Stimulated activated naive CD8-positive, alpha-beta T cell treated with anti-CD3 and anti-CD28 coated beads, Interleukin-15, Interleukin-2, amounts not matched to agents 100 ng/mL and 50 ng/mL, for 24 hours (primary cell): Measurements from ENCODE around the gene SMPD3.
A peak's percentile ranks its signal among the peaks of the same experiment; 100 is the strongest.

ENCODE experiments used
- H3K27ac Mint-ChIP-seq: one replicate; pipeline ENCODE4 v1.8.0; 2021; ENCODE audit warnings: mild to moderate bottlenecking, mixed read lengths
- H3K27me3 Mint-ChIP-seq: one replicate; pipeline ENCODE4 v1.8.0; 2021; ENCODE audit warnings: mixed read lengths
- H3K36me3 Mint-ChIP-seq: one replicate; pipeline ENCODE4 v1.8.0; 2021; ENCODE audit warnings: low read depth, mixed read lengths
- H3K4me1 Mint-ChIP-seq: one replicate; pipeline ENCODE4 v1.8.0; 2021; ENCODE audit warnings: low read depth, mixed read lengths
- H3K4me3 Mint-ChIP-seq: one replicate; pipeline ENCODE4 v1.8.0; 2021; ENCODE audit warnings: mild to moderate bottlenecking, mixed read lengths
- H3K9me3 Mint-ChIP-seq: one replicate; pipeline ENCODE4 v1.8.0; 2021; ENCODE audit warnings: mixed read lengths

Gene SMPD3

GRCh38 chr16:68432701-68433100 lies 15.6 kb downstream of the SMPD3 start:
- Mint-ChIP-seq H3K4me1 (peaks cover 4% of the 10 kb centered on the region), H3K27me3 (no peaks in the 10 kb centered on the region), H3K27ac (no peak overlapping the region), H3K4me3 (no peak overlapping the region), H3K9me3 (peaks cover 4% of the 10 kb centered on the region), H3K36me3 (no peaks in the 10 kb centered on the region)

- H3K36me3 Mint-ChIP-seq: no peaks in the 10 kb centered on the region
- no peaks in the 10 kb centered on the region for H3K27me3 Mint-ChIP-seq
- peaks cover 7% of the 10 kb centered on the region for H3K4me1 Mint-ChIP-seq
- H3K27ac Mint-ChIP-seq: no peak overlapping the region
- no peak overlapping the region for H3K4me3 Mint-ChIP-seq
- no peaks in the 10 kb centered on the region for H3K9me3 Mint-ChIP-seq
These were observed 19.0 kb downstream of the SMPD3 start for GRCh38 chr16:68429076-68429854.

GRCh38 chr16:68427649-68428303 lies 20.5 kb downstream of the SMPD3 start:
- H3K27me3 Mint-ChIP-seq: no peaks in the 10 kb centered on the region
- no peaks in the 10 kb centered on the region for H3K36me3 Mint-ChIP-seq
- no peak overlapping the region for H3K27ac Mint-ChIP-seq
- H3K9me3 Mint-ChIP-seq: no peaks in the 10 kb centered on the region
- peaks cover 7% of the 10 kb centered on the region for H3K4me1 Mint-ChIP-seq
- H3K4me3 Mint-ChIP-seq: no peak overlapping the region

GRCh38 chr16:68426347-68426652 lies 22.0 kb downstream of the SMPD3 start:
- Mint-ChIP-seq H3K4me3 (no peak overlapping the region), H3K27me3 (no peaks in the 10 kb centered on the region), H3K27ac (no peak overlapping the region), H3K4me1 (peaks cover 7% of the 10 kb centered on the region), H3K36me3 (no peaks in the 10 kb centered on the region), H3K9me3 (no peaks in the 10 kb centered on the region)

- Mint-ChIP-seq H3K4me3 (no peak overlapping the region), H3K4me1 (peaks cover 7% of the 10 kb centered on the region), H3K27ac (no peak overlapping the region), H3K27me3 (no peaks in the 10 kb centered on the region), H3K36me3 (no peaks in the 10 kb centered on the region), H3K9me3 (no peaks in the 10 kb centered on the region)
These were observed 22.6 kb downstream of the SMPD3 start for GRCh38 chr16:68425498-68426346.

GRCh38 chr16:68423771-68424170 lies 24.5 kb downstream of the SMPD3 start:
- H3K27me3 Mint-ChIP-seq: no peaks in the 10 kb centered on the region
- H3K4me1 Mint-ChIP-seq: peaks cover 16% of the 10 kb centered on the region
- no peaks in the 10 kb centered on the region for H3K36me3 Mint-ChIP-seq
- H3K4me3 Mint-ChIP-seq: no peak overlapping the region
- H3K27ac Mint-ChIP-seq: no peak overlapping the region
- no peaks in the 10 kb centered on the region for H3K9me3 Mint-ChIP-seq

GRCh38 chr16:68422396-68422960 lies 25.8 kb downstream of the SMPD3 start:
- Mint-ChIP-seq H3K4me1 (peaks cover 29% of the 10 kb centered on the region), H3K27ac (no peak overlapping the region), H3K36me3 (no peaks in the 10 kb centered on the region), H3K27me3 (no peaks in the 10 kb centered on the region), H3K9me3 (no peaks in the 10 kb centered on the region), H3K4me3 (no peak overlapping the region)

- H3K4me3 Mint-ChIP-seq: no peak overlapping the region
- no peaks in the 10 kb centered on the region for H3K9me3 Mint-ChIP-seq
- no peaks in the 10 kb centered on the region for H3K36me3 Mint-ChIP-seq
- H3K4me1 Mint-ChIP-seq: peaks cover 40% of the 10 kb centered on the region
- no peaks in the 10 kb centered on the region for H3K27me3 Mint-ChIP-seq
- H3K27ac Mint-ChIP-seq: no peak overlapping the region
These were observed 27.2 kb downstream of the SMPD3 start for GRCh38 chr16:68421076-68421475.

- no peaks in the 10 kb centered on the region for H3K27me3 Mint-ChIP-seq
- no peaks in the 10 kb centered on the region for H3K36me3 Mint-ChIP-seq
- H3K4me1 Mint-ChIP-seq: peaks cover 38% of the 10 kb centered on the region
- H3K9me3 Mint-ChIP-seq: no peaks in the 10 kb centered on the region
- H3K4me3 Mint-ChIP-seq: no peak overlapping the region
- H3K27ac Mint-ChIP-seq: no peak overlapping the region
These were observed 27.9 kb downstream of the SMPD3 start for GRCh38 chr16:68420366-68420942.

- peak overlapping the region; percentile 68 for H3K27ac Mint-ChIP-seq
- no peaks in the 10 kb centered on the region for H3K9me3 Mint-ChIP-seq
- peaks cover 35% of the 10 kb centered on the region for H3K4me1 Mint-ChIP-seq
These were observed 30.5 kb downstream of the SMPD3 start for GRCh38 chr16:68417711-68418301.

GRCh38 chr16:68416057-68417046 lies 32.0 kb downstream of the SMPD3 start:
- Mint-ChIP-seq H3K36me3 (no peaks in the 10 kb centered on the region), H3K9me3 (no peaks in the 10 kb centered on the region), H3K4me3 (no peak overlapping the region), H3K27ac (no peak overlapping the region), H3K27me3 (no peaks in the 10 kb centered on the region), H3K4me1 (peaks cover 35% of the 10 kb centered on the region)

More at GRCh38 chr16:68417711-68418301, 30.5 kb downstream of the SMPD3 start:
- Mint-ChIP-seq H3K36me3 (no peaks in the 10 kb centered on the region), H3K27me3 (no peaks in the 10 kb centered on the region), H3K4me3 (peak overlapping the region; percentile 55)

GRCh38 chr16:68414581-68414980 lies 33.7 kb downstream of the SMPD3 start:
- no peak overlapping the region for H3K4me3 Mint-ChIP-seq
- no peaks in the 10 kb centered on the region for H3K27me3 Mint-ChIP-seq
- H3K36me3 Mint-ChIP-seq: no peaks in the 10 kb centered on the region
- no peak overlapping the region for H3K27ac Mint-ChIP-seq
- H3K4me1 Mint-ChIP-seq: peaks cover 34% of the 10 kb centered on the region
- no peaks in the 10 kb centered on the region for H3K9me3 Mint-ChIP-seq

- H3K9me3 Mint-ChIP-seq: no peaks in the 10 kb centered on the region
- H3K27me3 Mint-ChIP-seq: no peaks in the 10 kb centered on the region
- no peak overlapping the region for H3K4me3 Mint-ChIP-seq
- no peaks in the 10 kb centered on the region for H3K36me3 Mint-ChIP-seq
- H3K4me1 Mint-ChIP-seq: peaks cover 9% of the 10 kb centered on the region
- no peak overlapping the region for H3K27ac Mint-ChIP-seq
These were observed 36.2 kb downstream of the SMPD3 start for GRCh38 chr16:68412061-68412460.
